Measurements from ENCODE around the gene LRFN5. TPM values are rescaled to one million over a fixed set of nuclear protein-coding genes. Genes with fewer than 3 reads are reported as not detected.

The LRFN5 gene
- total and polyA plus RNA-seq, 2 of the 8 experiments (the other 6 are each of a cell fraction or from before 2014, with no cell fraction given), result 0.85 to 4.7 TPM

GRCh38 chr14:41666301-41666700, 59.6 kb downstream of the LRFN5 start (continued):
- TF ChIP-seq CHD7 (IDR thresholded peaks at IDR 0.05; ENCODE audit: insufficient replicate concordance, low read length), result no peak
- no peak for TF ChIP-seq MAFK (IDR thresholded peaks at IDR 0.05; ENCODE audit: low read depth, low read length)
- TF ChIP-seq EP300 (IDR thresholded peaks at IDR 0.05; ENCODE audit: borderline replicate concordance in 1 of 2, low read depth in 2 of 2, low read length in 2 of 2), result no peak
- no peak for TF ChIP-seq SUZ12 (IDR thresholded peaks at IDR 0.05; ENCODE audit: low read length)
- TF ChIP-seq JUN (IDR thresholded peaks at IDR 0.05; ENCODE audit: low read depth, low read length), result no peak
- TF ChIP-seq ZNF274 (IDR thresholded peaks at IDR 0.05; ENCODE audit: borderline replicate concordance, extremely low read depth, low read length), result no peak
- TF ChIP-seq ATF3 (IDR thresholded peaks at IDR 0.05; ENCODE audit: insufficient read depth, low read depth, low read length), result no peak
- no peak for TF ChIP-seq SIX5 (IDR thresholded peaks at IDR 0.05; ENCODE audit: low read depth, low read length)
- TF ChIP-seq KDM4A (IDR thresholded peaks at IDR 0.05; ENCODE audit: low read depth, low read length, severe bottlenecking), result no peak
- TF ChIP-seq BCL11A (IDR thresholded peaks at IDR 0.05; ENCODE audit: low read depth in 2 of 2, low read length in 2 of 2), result no peak
- no peak for TF ChIP-seq RBBP5 (IDR thresholded peaks at IDR 0.05; ENCODE audit: borderline replicate concordance, low read depth, low read length)

Data from H1 (cell line).